Dermis blood vessel endothelial cell (primary cell): Measurements from ENCODE around the gene WASF3. TPM values are rescaled to one million over a fixed set of nuclear protein-coding genes. Genes with fewer than 3 reads are reported as not detected.

Source experiments
- DNase-seq: peaks from one replicate; pipeline ENCODE4 v3.0.0; 2010
- total RNA-seq: library from RNA; depleted of rRNA; stranded (reverse); fragments of >200 nt; gene quantifications from 2 replicates; pipeline ENCODE4 v1.2.3, GENCODE V29; 2014

The WASF3 gene
- total RNA-seq, 1 donor from 2014 or later: 19.4 TPM

DNA sequence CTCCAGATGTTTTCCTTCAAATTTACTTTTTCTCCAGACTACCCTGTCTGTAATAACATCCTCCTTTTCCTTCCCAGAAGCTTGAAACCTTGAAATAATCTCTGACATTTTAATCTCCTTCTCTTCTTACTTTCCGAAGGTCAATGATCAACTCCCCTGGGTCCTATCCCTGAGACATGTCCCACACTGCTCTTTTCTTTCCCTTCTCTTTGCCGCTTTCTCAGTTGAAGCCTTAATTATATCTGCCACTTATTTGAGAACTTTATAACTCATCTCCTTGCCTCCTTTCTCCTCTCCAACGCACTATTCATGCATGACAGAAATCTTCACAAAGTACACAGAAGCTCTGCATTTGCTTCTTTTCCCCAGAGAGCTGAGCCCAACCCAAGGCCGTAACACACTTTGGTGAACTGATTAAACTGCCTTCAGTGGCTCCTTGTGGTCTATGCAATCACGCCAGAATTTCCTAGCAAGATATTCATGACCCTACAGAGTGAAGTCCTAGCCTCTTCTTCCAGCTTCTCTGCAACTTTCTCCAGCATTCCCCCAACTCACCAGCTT, 9.2 kb upstream of the WASF3 start:
- DNase-seq: no peak

DNA sequence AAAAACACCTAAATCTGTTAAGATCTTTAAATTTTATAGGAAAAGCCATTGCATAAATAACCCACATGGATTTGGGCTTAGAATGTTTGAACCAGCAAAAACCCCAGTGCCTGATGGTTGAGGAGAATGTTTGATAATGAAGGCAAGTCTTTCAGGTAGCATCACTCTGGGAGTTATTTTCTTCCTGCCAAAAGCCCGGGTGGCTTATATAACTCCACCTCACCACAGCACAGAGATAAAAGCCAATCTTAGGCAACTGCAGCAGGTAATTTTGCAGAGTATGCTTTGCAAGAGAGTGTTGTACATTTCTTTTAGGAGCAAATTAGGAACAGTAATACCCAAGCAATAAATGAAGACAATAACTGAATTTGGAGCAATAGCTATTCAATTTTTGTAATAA, 7.8 kb upstream of the WASF3 start:
- DNase-seq: no peak

DNA sequence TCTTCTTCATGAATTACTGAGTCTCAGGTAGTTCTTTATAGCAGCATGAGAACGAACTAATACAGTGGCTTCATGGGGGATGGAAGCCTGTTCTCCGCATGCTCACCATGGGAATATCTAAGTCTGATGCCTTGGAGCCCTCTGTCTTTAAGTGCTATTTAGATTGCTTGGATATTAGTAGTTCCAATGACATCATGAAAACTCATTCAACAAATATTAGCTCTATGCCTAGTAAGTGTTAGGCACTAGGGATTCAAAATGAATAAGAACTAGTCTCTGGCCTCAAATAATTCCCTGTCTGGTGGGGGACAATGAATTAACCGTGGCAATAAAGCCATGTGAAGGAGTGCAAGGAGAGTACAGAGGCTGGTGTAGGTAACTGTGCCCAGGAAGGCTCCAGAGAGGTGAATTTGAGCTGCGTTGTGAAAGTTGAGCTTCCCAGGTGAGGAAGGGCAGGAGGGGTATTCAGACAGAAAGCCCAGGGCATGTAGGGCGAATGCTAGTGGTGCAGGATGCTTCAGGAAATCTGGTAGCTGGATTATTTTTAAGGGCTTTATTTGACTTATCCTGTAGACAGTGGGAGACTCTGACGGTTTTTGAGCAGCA, 6.1 kb upstream of the WASF3 start:
- no peak for DNase-seq

DNA sequence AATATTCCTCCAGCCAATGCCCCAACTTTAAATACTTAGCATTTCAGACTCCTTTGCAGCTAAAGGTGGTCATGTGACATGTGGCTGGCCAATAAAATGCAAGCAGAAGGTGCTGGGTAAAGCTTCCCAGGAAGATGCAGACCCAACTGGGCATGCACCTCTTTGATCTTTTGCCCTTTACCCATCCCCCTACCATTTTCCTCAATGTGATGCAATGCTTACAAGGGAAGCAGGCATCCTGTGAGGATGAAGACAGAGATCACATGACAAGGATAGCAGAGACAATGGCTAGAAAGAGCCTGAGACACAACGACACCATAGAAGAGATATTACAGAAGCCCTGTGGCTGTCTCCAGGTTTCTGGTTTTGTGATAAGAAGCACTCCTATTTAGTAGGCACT, 2.1 kb upstream of the WASF3 start:
- DNase-seq: no peak

DNA sequence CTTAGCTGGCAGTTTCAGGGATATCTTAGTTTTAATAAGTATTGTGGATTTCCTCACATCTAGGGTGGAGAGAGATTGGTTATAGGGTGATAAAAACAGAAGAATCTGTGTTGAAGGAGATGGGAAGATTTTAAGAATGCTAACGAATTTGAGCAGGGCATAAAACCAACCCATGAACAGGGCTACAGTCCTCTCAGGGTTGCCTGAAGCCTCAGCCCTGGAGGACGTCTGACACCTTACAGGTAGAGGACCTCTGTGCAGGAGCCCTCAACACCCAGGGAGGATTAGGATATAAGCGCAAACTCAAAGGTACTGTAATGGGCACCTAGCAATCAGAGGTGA, 461 bp upstream of the WASF3 start:
- DNase-seq: no peak

DNA sequence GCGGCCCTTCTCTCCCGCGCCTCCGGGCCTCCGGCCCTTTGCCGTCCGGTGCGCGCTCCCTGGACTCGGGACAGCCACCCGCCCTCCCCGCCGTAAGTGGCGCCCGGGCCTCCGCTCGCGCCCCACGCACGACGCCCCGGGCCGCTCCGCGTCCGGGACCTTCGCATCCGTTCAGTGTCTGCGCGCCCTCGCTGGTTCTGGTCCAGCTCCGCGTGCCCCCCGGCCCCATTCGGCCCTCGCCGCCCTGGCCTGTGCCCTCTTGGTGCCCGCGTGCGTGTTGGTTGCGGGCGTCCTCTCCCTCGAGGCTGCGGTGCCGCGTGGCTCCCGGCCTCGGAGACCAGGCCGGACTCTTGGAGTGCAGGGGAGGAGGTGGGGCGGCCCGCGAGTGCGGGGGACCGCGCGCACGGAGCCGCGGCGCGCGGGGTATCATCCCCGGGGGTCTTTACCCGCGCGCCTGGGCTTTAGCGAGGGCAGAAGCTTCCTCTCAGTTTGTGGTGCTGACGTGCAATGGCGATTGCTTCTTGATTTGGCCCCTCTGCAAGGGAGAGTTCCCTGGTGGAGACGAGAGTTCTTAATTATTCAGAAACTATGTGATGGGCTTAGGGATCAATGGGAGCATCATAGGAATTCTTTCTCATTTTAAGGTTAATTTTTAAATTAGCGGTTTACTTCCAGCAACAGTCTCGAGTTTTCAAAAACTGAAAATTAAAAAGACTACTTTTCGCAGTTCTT, 757 bp downstream of the WASF3 start:
- peak; percentile 44 for DNase-seq

DNA sequence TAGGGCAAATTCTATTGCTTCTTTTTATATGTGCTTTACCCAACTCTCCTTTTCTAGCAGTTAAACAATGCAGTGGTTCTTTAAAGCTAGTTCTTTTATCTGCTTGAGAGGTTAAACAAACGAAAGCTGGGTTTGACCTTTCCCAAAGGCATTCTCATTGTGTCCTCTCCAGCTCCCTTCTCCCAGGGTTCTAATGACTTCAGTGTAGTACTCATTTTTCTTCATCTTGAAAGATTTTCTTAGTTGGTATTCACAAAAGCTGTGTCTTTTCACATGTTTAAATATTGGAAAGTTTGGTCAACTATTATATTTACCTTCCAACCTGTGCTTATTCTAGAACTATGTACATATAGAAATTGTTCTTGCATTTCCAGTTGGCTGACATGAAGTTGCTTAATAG, 1.5 kb downstream of the WASF3 start:
- DNase-seq: peak; percentile 30

DNA sequence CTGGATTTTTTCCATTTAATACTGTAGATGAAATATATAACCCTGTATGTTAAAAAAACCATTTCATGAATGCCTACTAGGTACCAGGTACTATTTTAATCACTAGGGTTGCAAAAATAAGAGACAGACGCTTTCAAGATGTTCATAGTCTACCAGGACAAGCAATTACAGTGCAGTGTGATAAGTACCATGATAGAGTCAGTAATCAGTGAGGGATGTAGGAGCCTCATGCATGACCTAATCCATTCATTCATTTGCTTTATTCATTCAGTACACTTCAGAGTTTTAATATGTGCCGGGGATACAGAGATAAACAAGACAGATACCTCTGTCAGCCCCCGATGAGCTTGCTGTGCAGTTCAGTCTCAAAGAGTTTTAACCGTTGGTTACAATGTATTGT, 3.0 kb downstream of the WASF3 start:
- DNase-seq: no peak

DNA sequence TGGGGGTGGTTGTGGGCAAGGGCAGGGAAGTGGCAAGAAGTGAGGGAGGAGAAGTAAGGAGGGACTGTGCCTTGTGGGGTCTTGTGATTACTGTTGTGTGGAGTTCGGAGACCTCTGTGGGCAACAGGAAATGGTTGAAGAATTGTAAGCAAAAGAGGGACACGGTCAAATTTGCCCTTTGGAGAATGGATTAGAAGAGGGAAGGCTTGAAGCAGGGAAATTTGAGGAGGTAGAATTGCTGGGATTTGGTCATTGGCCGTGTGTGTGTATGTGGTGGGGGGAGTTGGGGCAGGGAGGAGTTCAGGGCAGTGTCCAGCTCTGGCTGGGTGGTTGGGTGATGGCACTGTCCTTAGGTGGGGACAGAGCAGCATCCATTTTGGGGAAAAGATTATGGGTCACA, 3.6 kb downstream of the WASF3 start:
- no peak for DNase-seq

DNA sequence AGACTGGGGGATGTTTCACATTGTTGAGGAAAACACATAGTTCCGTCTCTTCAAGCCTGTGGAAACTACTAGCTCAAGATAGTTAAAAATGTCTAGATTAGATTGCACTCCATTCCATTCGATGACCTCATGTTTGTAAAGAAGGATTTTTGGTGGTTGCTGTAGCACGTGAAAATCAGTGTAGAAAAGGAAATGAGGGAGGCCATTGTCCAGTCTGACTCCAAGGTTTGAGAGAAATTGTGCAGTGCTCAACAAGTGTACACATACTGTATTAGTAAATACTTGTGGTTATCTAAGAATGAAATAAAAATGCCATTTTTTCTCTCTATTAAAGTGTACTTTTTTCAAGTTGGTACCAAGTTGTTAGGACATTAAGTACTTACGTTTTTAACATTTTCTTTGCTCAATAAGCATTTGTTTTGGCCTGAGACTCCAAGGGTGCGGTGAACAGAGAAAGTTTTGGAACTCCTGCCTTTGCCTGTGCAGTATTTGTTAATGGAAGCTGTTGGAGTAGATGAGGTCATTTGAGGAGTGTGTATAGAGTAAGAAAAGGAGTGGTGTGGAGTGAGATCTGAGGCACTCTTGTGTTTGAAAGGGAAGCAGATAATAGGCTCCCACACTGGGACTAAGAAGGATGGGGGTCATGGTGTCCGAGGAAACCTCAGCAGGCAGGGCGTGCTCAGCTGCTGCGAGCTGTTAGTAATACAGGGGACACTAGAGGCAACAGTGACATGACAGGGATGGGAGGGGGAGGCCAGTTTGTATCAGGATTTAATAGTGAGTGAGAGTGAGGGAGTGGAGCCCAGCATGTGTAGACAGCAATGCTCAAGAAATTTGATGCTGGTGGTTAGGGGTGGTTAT, 4.4 kb downstream of the WASF3 start:
- DNase-seq: peak; percentile 58

DNA sequence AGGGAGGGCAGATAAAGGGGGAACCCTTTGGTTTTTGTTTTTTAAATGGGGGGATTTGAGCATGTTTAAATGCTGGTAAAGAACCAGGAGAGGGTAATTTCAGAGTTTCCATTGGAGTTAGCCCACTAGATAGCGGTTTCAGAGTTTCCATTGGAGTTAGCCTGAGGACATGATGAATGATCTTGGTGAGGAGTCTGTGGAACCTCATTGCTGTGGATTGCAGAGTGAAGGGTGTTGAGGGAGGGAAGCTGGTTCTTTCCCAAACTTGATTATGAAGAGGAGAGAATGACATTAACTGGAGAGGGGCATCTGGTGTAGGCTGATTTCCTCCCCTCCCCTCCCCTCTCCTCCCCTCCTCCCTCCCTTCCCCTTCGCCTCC, 5.0 kb downstream of the WASF3 start:
- no peak for DNase-seq

DNA sequence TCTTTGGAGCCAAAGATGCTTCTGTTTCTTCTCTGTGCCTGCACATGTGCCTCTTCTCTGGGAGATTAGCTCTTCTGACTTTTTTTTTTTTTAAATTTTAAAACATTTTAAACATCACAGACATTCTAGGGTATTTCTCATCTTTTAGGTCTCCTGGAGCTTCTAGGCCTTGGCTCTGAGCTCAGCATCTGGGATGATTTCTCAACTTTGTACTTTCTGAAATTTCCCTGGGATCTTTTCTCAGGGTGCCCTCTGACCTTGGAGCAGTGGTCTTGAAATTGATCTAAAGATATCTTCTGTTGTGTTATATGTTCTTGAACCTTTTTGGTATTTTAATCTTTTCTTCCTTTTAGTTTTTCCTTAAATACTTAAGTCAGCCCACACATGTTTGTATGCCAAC, 6.2 kb downstream of the WASF3 start:
- DNase-seq: no peak

DNA sequence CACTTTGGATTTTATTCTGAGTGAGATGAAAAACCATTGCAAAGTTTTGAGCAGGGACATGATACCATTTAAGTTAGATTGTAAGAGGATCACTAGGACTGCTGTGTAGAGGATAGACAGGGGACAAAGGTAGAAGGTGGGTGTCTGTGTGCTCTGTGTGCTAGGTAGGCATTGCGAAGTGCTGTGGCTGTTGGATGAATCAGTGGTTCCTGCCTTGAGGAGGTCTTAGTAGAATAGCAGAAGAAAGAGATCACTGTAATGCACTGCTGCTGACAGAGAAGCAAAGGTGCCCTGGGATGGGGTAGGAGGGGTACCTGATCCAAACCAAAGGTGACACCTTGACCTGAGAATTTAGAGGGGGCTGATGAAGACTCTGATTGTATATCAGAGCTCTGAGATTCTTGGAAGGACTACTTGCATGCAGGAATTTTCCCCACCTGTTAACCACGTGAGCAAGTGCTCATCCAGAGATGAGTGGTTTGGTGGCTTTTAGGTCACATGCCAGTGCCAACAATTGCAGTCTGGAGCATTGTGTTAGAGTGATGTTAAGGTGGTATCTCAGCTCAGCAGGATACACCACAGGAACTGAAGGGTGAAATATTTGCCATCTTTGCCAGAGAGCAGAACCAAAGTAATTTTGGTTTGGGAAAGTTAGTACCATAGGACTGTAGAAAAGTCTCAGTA, 10.8 kb downstream of the WASF3 start:
- no peak for DNase-seq

DNA sequence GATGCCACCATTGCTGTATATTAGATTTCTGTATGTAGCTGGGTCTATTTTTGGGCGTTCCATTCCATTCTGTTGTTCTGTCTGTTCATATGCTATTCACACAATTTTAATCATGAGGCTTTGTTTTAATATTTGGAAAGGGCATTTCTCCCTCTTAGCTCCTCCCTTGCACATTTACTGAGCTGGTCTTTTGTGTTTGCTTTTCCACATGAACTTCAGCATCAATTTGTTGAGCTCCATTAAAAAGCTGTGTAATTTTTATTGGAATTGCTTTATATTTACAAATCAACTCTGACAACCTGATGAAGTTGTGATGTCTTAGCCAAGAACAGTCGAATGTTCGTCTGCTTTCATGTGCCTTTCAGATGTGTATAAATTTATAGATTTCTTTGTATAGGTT, 14.0 kb downstream of the WASF3 start:
- DNase-seq: no peak

DNA sequence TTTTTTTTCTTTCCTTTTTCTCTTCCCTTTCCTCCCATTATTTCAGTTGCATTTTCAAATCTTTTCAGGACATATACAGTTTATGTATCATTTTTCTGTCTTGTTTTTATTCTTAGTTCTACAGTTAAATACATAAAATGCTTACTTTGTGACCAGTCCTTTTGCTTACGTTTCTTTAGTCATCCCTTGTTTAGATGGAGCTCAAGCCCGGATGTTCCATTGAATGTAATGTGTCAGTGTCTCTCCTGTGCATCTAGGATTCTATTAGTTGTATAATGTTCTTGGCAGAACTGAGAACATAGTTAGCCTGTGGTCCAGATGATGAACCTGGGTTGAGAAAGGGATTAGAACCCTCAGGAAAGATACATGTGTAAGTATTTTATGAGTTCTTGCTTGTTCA, 17.8 kb downstream of the WASF3 start:
- no peak for DNase-seq

DNA sequence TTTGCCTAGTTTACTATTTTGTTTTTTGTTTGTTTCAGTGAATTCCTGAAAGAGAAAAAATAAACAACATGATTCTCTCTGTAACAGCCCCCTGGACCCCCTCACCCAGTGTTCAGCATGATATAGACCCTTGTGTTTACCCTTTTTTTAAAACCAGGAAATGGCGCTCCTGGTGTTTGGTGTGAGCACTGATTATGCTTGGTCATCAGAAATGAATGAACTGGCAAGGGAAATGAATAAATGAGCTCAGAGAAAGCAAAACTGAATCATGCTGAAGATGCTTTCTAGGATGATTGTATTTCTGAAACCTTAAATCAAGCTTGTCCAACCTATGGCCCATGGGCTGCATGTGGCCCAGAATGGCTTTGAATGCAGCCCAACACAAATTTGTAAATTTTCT, 22.1 kb downstream of the WASF3 start:
- DNase-seq: no peak

DNA sequence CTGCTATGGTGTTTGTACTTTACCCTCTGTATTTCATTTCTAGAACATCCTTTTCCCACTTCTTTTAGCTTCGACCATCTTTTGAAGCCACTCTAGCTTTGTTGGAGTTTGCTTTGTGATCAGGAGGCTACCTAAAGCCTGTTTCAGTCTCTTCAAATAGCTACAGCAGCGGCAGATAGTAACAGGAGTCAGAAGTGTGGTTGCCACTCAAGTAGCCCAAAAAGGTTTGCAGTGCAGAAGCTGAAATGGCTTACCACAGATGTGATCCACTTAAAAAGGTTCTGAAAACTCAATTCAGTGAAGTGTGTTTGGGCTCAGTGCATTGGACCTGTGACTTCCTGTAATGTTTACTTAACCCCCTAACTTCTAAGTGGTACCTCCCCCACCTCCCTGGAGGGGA, 26.2 kb downstream of the WASF3 start:
- DNase-seq: no peak

DNA sequence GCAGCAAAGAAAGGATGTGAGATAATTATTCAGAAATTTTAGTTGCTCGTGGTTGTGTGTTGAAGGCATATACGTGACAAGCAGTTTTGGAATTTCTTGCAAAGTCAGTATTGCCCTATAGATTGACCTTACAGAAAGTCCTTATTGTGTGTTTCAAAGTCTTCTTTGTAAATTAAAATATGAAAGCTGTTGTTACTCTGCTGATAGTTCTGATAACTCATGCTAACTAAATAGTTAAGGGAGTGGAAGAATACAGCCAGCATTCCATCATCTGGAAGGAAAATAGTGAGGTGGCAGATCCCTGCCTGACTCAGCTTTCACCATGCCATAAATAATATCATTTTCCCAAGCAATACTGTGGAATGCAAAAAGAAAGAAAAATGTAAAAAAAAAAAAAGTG, 27.2 kb downstream of the WASF3 start:
- peak; percentile 75 for DNase-seq

DNA sequence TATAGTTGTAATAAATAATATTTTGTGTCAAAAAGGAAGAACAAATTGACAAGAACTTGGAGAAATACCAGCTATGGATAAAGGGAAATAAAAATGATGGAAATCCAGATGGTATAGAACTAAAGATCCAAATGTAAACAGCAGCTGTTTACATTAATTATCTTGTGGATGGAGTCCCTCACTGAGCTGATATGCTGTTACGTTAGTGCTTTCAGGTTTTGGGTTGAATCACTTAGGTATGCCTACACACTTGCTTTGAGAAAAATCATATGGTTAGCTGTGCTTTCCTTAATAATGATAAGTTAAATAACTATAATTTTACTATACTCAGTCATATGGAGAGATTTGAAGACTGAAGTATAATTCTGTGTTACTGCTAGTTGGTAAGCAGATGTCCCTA, 27.7 kb downstream of the WASF3 start:
- no peak for DNase-seq

DNA sequence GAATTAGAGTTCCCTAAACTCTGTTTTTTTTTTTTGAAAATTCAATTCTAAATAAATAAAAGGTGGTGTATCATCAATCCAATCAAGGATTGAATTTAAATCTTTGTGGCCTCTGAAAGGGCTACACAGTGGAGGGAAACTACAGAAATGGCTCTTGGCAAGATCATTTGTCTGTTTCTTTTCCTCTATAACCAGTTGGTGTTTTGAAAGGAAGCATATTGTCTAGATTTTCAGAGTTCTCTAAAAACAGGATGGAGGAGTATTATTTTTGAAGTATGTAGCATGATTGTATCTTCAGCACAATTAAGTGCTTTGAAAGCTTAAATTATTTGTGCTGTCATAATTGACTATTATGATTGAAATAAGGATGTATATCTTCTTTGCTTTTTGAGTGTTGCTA, 29.8 kb downstream of the WASF3 start:
- peak; percentile 52 for DNase-seq

DNA sequence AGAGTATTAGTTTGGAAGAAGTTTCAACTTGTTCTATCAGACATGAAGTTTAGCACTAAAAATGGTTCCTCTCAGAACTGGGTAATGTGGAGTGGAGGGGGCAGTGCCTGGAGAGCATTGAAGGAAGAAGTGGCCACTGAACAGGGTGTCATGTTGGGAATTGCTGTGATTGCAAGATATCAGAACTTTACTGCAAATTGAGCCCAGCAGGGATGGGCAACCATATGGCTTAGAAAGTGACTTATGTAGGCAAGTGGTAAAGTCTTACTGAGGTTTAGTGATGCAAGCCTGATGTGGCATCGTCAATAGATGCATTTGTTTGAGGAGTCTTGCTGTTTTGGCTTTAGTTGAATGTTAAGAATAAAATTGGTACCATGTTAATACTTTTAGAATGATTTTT, 31.7 kb downstream of the WASF3 start:
- no peak for DNase-seq

DNA sequence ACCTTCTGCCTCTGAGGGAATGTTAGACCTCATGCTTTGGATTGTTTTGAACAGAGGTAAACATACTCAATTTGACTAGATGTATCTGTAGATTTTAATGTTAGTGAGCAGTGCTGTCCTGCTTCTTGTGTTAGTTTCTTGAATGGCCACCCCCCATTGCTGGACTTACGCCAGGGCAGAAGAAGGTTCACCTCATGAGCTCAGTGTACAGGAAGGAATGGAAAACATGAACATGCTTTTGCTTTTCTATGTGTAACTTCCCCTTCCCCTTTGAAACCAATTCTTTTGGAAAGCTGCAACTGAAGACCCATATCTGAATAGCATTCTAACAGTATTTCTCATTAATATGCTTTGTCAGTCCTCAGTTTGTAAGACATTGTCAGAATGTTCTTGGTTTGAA, 32.3 kb downstream of the WASF3 start:
- DNase-seq: peak; percentile 94

DNA sequence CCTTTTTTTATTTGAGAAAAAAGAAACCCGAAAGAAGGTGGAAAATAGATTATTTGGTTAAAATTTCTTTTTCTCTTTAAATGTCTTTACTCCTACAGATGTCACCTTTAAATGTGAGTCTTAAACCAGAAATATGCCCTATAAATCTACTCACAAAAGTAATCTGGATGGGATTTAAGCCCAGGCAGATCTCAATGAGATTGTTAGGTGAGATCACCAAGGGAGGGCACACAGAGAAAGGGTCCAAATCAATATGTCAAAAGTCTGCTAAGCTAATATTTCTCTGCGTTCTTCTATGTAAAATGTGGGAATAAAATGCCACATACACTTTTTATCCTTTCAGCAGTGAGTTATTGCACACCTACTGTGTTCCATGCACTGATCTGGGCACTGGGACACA, 32.9 kb downstream of the WASF3 start:
- DNase-seq: no peak
